GM18907 (cell line): ENCODE data around the gene GPR156.
"Not testable (repeated sequence)": the region's sequence is repeated elsewhere in the genome, so short reads cannot be mapped to it uniquely, and the experiment has no call there.

ENCODE experiments used
- ATAC-seq: cut with Tn5 transposase; IDR thresholded peaks from one replicate; pipeline ENCODE4 v1.9.1; 2021; ENCODE audit warnings: mild to moderate bottlenecking, moderate library complexity; ENCODE audit not compliant: unreplicated experiment

Gene GPR156

DNA sequence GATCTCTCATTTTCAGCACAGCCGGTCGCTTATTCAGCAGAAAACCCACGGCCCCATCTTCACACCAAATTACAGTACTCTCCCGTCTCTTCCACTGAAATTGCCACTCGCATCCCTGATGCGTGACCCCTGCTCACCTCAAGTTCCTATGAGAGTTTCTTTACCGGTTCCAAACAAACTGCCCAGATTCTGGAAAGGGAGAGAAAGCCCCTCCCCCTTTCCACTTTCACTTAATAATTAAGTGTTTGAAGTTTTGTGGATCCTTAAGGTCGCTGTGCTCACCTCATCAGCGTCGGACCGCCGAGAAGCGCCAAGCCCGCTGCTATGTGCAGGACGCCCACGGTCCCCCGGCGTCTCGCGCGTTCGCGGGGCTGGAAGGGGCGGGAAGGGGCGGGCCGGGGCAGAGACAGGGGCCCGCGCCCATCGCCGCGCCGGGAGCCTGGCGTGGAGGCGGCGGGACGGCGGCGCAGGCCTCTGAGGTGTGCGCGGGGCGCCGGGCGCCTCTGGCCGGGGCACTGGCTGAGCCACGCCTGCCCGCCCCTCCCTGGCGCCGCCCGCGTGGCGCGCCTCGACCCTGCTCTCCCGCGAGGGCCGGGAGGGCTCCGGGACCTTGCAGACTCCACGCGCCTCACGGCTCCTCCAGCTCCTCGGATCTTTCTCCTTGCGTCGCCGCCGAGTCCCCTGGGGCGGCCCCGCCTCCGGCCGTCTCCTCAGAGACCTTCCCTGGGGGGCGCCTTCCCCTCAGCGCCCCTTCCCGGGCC, at the start of gene GPR156:
TSS of gene GPR156 (minus strand) at position 476 of the 761 bp plus-strand sequence. CDS start 41,124 bp downstream, outside the sequence.
- no peak for ATAC-seq

DNA sequence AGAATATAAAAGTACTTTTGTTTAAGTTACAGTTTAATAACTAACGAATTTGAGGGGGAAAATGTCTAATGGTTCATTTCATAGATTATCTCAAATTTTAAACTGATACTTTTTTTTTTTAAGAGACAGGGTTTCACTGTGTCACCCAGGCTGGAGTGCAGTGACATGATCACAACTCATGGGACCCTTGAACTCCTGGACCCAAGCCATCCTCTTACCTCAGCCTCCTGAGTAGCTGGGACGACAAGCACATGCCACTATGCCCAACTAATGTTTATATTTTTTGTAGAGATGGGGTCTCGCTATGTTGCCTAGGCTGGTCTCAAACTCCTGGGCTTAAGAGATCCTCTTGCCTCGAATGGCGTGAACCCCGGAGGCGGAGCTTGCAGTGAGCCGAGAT, 47.6 kb upstream of the GPR156 start:
- no peak for ATAC-seq

DNA sequence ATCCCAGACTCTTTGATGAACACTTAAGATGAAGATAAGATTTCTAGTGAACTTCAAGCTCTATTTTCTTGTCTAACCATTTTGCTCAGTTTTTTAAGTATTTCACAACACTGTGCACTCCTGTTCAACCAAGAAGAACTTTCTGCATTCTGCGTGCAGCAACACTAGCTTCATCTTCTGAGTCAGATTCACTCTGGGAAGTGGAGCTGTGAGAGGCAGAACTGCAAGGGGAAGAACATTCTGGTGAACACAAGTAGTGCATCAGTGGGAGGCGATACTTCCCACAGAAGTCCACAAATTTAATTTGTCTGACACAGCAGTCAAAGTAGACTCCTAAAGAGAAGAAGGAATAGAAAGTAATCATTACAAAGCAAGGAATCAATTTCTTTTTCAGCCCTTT, 46.1 kb upstream of the GPR156 start:
- no peak for ATAC-seq

DNA sequence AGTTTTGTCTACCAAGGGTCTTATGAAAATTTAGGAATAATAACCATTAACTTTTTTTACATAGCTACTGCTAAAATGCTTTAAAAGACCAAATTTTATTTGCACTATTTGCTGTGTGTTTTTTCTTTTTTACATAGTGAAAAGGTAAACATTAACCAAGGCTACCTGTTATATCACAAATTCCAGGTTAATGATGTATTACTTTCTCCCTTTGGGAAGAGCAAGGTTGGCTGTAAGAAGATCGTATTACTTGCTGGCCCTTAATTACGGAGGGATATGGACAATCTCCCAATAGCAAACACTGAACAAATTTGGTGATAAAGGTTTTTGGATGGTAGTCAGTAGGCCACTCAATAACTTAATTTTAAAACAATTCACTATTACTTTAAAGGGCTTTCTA, 41.8 kb upstream of the GPR156 start:
- no peak for ATAC-seq

DNA sequence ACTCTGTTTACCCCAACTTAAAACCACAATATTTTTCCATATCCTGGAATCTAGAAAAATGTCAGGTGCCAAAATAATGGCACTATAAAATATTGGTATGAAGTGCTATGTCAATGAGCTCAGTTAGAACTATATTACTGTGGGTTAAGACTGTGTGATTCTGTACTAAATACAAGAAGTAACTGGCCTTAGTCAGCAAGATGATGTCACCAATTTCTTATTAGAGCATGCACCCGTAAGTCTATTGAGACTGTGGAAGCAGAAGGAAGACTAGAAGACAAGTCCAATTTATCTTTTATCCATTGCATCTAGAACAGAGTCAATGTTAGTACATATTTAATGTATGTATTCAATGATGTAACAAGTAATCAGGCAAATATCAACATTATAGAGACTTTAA, 39.2 kb upstream of the GPR156 start:
- no peak for ATAC-seq

DNA sequence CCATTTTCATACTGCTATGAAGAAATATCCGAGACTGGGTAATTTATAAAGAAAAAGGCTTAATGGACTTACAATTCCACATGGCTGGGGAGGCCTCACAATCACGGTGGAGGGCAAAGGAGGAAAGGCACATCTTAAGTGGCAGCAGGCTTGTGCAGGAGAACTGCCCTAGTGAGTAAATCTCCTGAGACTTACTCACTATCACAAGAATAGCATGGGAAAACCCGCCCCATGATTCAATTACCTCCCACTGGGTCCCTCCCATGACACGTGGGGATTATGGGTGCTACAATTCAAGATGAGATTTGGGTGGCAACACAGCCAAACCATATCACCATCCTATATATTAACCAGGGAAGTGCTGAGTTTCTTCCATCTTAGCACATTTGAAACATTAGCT, 38.7 kb upstream of the GPR156 start:
- not testable (repeated sequence) for ATAC-seq

DNA sequence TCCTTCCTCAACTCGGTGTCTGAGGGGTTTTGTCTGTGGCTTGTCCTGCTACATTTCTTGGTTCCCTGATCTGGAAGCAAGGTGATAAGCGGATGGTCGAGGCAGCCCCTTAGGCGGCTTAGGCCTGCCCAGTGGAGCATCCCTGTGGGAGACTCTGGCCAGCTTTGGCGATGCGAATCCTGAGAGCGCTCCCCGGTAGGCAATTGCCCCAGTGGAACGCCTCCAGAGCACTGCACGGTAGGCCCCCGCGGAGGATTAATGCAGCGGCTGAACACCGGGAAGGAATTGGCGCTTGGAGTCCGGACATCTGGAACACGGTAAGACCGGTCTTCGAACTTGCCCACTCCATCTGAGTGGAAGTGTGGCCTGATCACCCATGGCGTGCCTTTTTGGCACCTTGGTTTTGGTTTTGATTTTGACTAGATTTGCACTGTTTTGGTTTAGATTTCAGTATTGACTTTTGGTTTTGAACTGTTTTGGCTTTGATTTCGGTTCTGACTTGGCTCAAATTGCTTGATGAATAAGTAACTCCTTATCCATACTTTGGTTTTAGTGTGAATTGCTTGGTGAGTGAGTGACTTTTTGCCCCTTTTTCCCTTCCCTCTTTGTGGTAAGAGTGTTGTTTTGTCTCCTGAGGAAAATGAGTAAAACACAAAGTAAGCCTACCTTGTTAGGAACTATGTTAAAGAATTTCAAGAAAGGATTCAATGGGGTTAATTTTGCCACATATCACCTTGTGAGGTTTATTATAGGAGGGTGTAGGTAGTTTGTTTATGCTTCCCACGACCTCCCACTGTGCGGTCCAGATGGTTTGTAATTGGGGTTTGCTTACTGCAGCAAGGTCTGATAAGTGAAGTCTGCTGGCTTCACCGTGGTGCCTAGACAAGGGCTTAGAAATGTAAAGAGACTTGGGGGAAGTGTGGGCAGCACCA, 27.1 kb upstream of the GPR156 start:
- ATAC-seq: no peak

DNA sequence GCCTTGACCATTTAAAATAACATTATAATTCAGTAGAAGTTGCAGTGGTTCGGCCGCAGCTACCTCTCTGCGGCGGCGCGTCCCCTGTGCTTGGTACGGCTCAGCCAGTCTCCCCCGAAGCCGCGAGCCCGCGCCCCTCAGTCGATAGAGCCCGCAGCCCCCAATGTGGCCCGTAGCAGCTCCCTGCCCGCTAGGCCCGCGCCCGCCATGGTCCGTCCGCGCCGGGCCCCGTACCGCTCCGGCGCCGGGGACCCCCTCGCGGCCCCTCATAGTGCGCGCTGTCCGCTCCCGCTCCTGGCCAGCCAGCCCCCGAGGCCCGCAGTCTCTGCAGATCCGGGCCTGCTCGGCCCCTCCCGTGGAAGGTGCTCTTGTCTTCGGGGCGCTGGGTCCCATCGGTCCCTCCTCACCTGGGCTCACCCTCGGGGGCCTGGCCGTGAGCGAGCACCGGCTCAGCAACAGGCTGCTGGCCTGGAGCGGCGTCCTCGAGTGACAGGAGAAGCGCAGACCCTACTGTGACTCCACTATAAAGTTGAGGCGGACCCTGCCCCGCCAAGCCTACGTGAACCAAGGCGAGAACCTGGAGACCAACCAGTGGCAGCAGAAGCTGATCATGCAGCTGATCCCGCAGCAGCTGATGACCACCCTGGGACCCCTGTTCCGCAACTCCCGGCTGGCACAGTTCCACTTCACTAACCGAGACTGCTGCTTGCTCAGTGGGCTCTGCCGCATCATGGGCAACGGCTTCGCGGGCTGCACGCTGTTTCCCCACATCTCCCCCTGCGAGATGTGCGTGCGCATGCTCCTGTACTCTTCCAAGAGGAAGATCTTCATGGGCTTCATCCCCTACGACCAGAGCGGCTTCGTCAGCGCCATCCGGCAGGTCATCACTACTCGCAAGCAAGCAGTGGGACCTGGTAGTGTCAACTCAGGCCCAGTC, 21.8 kb upstream of the GPR156 start:
- ATAC-seq: no peak

DNA sequence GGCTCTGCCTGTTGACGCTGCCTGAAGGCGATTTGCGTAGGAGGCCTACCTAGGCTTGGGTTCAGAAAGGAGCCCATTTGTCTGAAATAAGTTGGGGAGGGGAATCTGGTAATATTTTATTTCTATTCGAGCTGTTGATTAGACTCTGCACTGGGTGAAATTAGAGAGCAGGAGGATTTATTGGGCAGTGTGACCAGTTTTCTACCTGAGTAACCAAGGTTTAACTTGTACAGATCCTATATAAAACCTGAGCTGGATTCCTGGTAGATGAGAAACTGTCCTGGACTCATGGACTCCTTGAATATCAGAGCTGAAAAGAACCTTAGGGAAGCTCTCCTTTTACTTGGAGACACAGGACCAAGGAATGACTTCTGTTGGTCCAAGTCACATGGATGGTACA, 19.6 kb upstream of the GPR156 start:
- ATAC-seq: no peak

DNA sequence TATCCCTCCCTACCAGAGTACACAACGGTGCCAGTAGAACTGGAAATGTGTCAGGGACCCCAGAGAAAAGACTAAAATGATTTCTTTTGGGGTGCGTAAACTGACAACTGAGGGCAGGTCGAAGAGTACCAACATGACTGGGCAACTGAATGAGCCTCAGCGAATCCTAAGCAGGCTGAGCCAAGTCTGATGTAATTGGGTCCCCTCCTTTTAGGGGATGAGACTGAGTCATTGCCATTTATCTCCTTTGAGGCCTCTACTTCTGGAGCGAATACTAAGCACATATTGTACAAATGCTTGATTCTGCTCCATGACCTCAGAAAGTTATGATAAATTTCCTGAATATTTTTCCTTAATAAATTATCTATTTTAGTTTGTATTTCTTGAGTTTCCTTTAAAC, 17.3 kb upstream of the GPR156 start:
- ATAC-seq: no peak

DNA sequence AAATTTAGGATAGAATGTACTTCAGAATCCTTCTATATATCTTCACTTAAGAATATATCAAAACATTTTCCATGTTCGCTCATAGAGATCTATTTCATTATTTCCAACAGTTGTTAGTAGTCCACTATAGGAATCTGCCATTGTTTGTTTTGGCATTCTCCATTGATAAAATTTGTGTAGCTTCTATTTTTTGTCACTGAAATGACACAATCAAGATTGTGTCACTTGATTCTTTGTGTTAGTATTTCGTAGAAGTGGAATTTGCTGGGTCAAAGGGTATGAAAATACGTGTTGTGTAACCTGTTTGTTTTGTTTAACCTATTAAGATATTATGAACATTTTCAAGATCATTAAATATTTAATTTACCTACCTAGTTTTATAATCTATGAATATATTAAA, 15.9 kb upstream of the GPR156 start:
- no peak for ATAC-seq

DNA sequence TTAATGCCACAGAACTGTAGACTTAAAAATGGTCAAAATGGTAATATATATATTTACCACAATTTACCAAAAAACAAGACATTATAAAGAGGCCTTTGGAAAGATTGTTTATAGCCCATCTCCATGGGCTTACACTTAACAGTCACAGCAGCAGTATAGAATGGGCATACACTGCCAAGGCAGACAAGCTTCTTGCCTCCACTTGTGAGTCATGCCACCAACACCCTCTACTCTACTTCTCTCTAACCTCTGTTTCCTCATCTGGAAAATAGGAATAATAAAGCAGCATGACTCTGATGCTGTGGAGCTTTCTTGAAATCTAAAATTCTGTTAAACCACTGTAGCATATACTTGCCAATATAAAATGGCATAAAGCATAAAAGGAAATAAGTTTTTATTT, 14.4 kb upstream of the GPR156 start:
- no peak for ATAC-seq

DNA sequence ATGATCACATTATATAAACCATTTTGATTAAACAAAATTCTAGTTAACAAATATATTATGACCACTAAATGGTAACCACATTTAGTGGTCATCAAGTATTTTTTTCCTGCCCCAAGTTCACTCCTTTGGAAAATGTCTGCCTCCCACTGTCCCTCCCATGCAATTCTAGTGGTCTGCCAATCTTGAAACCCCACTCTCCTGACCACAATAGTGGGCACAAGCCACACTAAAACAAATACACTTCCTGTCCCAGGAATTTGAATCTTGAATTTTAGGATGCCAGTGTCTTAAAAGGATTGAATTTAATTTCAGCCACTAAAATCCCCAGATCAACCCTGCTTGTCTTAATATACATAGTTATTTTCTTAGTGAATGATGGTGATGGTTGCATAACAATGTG, 14.0 kb upstream of the GPR156 start:
- ATAC-seq: no peak

DNA sequence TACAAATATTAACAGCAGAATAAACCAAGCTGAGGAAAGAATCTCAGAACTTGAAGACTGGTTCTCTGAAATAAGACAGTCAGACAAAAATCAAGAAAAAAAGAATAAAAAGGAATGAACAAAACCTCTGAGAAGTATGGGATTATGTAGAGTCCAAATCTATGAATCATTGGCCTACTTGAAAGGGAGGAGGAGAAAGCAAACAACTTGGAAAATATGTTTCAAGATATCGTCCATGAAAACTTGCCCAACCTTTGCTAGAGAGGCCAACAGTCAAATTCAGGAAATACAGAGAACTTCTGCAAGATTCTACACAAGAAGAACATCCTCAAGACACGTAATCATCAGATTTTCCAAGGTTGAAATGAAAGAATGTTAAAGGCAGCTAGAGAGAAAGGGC, 6.5 kb upstream of the GPR156 start:
- not testable (repeated sequence) for ATAC-seq

DNA sequence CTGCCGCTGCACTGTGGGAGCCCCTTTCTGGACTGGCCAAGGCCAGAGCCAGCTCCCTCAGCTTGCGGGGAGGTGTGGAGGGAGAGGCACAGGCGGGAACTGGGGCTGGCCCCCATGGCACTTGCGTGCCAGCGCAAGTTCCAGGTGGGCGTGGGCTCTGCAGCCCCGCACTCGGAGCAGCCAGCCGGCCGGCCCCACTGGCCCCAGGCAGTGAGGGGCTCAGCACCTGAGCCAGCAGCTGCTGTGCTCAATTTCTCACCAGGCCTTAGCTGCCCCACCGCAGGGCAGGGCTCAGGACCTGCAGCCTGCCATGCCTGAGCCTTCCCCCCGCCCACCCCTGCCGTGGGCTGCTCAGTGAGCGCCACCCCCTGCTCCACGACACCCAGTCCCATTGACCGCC, 4.6 kb upstream of the GPR156 start:
- ATAC-seq: no peak

DNA sequence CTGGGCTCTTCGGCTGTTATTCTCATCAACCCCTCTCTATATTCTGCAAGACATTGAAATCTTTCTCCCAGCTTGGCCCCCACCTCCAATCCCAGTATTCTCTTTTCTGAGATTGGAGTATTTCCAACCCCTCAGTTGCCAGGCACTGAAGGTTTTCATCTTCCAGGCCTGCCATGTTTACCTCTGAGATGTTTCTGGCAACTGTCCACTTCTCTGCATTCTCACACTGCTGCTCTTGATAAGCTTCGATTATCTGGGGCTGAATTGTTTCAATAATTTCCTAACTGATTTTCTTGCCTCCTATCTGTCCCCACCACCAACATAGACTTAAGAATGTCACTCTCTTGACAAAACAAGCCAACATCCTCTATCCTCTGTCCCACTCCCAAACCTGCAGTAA, 1.4 kb upstream of the GPR156 start:
- no peak for ATAC-seq

DNA sequence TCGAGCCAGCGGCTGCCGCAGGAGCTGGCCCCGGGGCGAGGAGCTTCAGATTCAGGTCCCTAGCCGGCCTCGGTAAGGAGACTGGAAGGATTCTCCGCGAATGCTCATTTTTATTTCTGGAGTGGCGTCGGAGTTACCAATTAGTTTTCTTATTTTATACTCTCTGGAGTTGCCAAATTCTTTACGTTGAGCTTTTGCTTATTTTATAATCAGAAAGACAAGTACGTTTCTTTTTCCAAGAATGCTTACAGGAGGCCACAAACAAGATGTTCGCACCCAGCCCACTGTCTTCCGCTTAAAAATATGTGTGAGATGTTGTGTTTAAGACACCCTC, 453 bp upstream of the GPR156 start:
- no peak for ATAC-seq

DNA sequence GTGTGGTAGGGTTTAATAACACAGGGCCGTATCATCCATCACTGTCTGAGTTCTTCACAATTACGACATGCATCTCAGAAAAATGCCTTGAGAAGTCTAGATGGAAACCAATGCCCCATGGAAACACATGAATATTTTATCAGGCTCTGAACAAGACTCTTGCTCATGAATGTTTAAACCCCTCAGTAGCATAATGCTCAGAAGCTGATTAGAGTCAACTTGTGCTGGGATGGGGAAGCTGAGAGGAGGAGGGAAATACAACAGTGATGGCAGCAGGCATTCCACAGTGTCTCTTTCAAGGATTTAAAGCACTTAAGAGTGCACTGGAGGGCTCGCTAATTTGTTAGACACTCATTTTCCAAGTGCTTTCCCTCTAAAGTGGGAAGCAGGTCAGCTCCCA, 3.8 kb downstream of the GPR156 start:
- ATAC-seq: no peak

DNA sequence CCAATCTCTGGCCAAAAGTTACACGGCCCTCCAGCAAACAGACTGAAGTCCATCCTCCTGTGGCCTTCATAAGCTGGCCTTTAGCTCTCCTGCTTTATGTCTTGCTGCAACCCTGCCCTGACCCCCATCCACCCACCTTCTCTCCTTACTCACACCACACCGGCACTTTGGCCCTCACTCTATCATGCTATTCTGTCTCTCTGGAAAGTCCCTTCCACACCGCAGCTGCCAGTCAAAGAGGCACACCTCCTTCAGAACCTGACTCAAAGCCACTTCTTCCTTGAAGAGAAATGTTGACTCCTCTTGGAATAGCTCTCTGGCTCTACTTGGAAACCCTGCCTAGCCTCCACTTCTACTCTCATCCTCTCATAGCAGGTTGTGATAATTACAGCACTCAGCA, 4.5 kb downstream of the GPR156 start:
- ATAC-seq: no peak

DNA sequence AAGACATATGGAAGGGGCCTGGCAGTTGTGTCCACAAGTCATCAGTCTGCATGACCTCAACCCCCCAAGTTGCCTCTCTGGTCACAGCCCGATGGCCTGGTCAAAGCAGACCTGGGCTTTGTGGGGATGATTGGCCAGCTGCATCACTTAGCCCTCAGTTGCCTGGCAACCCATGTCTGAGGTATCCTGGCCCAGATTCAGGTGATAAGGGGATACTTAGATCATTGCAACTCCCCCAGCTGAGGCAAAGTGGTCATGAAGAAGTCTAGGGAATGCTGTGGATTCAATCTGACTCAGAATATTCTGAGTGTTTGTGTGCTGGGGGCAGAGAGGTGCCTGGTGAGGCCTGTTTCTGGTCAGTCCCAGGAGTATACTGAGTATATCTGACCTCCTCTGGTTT, 5.0 kb downstream of the GPR156 start:
- no peak for ATAC-seq

DNA sequence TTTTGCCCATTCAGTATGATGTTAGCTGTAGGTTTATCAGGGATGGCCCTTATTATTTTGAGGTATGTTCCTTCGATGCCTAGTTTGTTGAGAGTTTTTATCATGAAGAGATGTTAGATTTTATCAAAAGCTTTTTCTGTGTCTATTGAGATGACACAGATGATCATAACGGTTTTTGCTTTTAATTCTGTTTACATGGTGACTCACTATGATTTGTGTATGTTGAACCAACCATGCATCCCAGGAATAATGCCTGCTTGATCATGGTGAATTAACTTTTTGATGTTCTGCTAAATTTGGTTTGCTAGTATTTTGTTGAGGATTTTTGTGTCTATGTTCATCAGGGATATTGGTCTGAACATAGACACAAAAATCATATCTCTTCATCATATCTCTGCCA, 8.3 kb downstream of the GPR156 start:
- no peak for ATAC-seq
